GM18511 (cell line): ENCODE data around the gene SRRM3.
"Not testable (repeated sequence)": the region's sequence is repeated elsewhere in the genome, so short reads cannot be mapped to it uniquely, and the experiment has no call there.

Experiments
- ATAC-seq: cut with Tn5 transposase; IDR thresholded peaks from one replicate; pipeline ENCODE4 v1.9.1; 2021; ENCODE audit warnings: mild to moderate bottlenecking, moderate library complexity; ENCODE audit not compliant: unreplicated experiment

SRRM3 gene

DNA sequence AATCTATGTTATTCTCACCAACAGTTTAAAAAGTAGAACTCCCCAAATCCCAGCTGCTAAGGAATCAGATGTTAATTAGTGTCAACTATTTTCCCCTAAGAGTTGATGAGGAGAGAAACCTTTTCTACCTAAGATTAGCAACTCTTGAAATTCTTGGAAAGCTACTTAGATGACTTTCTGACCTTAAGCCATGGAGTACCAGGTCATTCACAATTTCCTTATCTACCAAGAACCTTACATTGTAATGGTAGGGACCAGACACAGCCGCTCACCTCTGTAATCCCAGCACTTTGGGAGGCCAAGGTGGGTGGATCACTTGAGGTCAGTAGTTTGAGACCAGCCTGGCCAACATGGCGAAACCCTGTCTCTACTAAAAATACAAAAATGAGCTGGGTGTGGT, 133.7 kb downstream of the SRRM3 start:
- ATAC-seq, result not testable (repeated sequence)

DNA sequence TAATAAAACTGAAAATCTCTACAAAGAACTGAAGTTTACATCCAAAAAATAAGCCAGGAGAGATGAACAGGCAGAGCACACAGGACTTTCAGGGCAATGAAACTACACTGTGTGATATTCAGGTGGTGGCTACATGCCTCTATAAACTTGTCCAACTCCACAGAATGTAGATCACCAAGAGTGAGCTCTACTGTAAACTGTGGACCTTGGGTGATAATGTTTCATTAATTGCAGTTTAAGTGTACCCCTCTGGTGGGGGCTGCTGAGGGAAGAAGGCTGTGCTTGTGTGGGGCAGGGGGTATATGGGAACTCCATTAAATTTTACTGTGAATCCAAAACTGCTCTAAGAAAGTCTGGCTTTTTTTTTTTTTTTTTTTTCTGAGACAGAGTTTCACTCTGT, 134.4 kb downstream of the SRRM3 start:
- no peak for ATAC-seq
